Measurements from ENCODE around the gene ATG7. TPM values are rescaled to one million over a fixed set of nuclear protein-coding genes. Genes with fewer than 3 reads are reported as not detected.

ATG7 gene
- polyA plus RNA-seq, 1 donor = 16.6 TPM

- Histone ChIP-seq H3K27ac (ENCODE audit: low read length) (no peak overlapping the region), H3K9me3 (ENCODE audit: control insufficient read depth, low read depth, low read length) (peaks cover 8% of the 10 kb centered on the region), H3K27me3 (ENCODE audit: control insufficient read depth, insufficient read depth, low read length) (no peaks in the 10 kb centered on the region), H3K36me3 (ENCODE audit: control insufficient read depth, insufficient read depth, low read length) (no peaks in the 10 kb centered on the region), H3K4me1 (ENCODE audit: control insufficient read depth, insufficient read depth, low read length) (no peaks in the 10 kb centered on the region), H3K4me3 (ENCODE audit: low read length) (no peak overlapping the region)
- WGBS (ENCODE audit: insufficient coverage, low lambda C conversion rate) = no CpG with 5 or more reads among the region's 14 CpGs
- no peak for DNase-seq
Observed at GRCh38 chr3:11539677-11540076, 267.5 kb downstream of the ATG7 start.

DNA sequence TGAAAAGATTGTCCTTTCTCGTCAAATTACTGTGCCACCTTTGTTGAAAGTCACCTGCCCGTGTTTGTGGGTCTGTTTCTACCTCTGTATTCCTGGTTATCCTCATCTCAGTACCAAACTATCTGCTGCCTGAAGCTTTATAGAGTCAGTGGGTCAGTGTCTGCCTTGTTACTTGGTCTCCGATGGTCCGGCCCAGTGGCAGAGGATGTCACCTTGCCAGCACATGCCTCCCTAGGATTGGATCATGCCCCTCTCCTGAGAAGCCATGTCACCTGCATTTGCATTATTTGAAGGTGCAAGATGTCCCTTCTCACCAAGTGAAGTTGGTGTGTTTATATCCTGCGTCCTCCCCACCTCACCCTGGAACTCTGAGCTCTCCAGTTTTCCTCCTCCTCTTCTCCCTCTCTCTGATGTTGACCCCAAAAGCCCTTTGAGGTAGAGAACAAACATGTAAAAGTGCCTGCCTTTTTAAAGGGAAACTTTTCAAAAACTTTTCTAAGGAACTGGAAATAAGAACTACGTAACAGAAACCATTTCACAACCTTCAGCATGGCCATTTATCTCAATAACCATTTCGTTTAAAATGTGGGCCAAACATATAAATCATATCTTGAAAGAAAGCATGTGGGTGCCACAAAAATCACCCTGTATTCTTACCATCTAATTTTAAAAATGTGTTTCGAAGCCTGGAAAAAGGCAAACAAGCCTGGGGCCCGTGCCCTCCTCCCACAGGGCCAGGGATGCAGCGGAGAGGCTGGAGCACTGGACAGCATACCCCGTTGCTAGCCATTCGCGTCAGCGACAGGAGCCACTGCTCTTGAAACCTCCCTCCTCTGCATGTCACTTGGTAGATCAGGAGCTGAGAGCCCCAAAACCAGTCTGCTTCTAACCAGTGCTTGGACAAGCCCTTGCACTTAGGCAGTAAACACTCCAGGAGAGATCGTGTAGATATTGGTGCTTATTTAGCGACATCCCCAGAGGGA lies 269.4 kb downstream of the ATG7 start:
- 71% methylated on average over 4 of the region's 16 CpGs for WGBS (ENCODE audit: insufficient coverage, low lambda C conversion rate)
- no peaks in the 10 kb centered on the region for H3K27me3 ChIP-seq (ENCODE audit: control insufficient read depth, insufficient read depth, low read length)
- peaks cover 8% of the 10 kb centered on the region for H3K9me3 ChIP-seq (ENCODE audit: control insufficient read depth, low read depth, low read length)
- H3K4me3 ChIP-seq (ENCODE audit: low read length) = no peak overlapping the region
- H3K4me1 ChIP-seq (ENCODE audit: control insufficient read depth, insufficient read depth, low read length) = no peaks in the 10 kb centered on the region
- no peaks in the 10 kb centered on the region for H3K36me3 ChIP-seq (ENCODE audit: control insufficient read depth, insufficient read depth, low read length)
- no peak overlapping the region for H3K27ac ChIP-seq (ENCODE audit: low read length)
- no peak for DNase-seq

GRCh38 chr3:11542551-11542950 lies 270.4 kb downstream of the ATG7 start:
- Histone ChIP-seq H3K4me3 (ENCODE audit: low read length) (no peak overlapping the region), H3K9me3 (ENCODE audit: control insufficient read depth, low read depth, low read length) (peaks cover 8% of the 10 kb centered on the region), H3K27me3 (ENCODE audit: control insufficient read depth, insufficient read depth, low read length) (no peaks in the 10 kb centered on the region), H3K27ac (ENCODE audit: low read length) (no peak overlapping the region), H3K36me3 (ENCODE audit: control insufficient read depth, insufficient read depth, low read length) (no peaks in the 10 kb centered on the region), H3K4me1 (ENCODE audit: control insufficient read depth, insufficient read depth, low read length) (no peaks in the 10 kb centered on the region)
- WGBS (ENCODE audit: insufficient coverage, low lambda C conversion rate) = no CpG with 5 or more reads among the region's 7 CpGs
- no peak for DNase-seq

DNA sequence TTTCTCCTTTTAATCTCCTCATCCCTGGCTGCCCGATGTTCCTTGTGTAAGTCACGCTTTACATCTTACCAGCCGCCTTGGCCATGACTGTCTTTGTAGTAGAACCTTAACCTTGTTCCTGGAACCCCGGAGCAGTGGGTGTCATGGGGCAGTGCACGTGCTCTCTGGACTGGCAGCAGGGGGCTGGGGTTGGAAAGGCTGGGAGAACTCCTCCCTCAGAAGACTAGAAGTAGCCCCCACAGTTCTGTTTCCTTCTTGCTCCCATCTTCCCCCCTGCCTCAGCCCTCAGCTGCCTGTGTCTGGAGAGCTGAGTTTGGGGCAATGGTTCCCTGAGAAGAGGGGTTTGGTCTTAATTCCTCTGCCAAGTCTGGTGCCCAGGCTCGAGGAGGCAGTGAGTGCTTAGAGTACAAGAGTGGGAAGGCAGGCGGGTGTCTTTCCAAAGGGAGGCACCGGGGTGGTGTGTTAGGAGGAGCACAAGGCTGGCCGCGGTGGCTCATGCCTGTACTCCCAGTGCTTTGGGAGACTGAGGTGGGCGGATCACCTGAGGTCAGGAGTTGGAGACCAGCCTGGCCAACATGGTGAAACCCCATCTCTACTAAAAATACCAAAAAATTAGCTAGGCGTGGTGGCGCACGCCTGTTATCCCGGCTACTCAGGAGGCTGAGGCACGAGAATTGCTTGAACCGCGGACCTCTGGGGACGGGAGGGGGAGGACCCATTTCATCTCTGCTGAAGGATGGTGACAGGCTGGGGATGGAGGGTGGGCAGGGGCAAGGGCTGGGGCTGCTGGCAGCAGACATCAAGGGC lies 271.1 kb downstream of the ATG7 start:
- no peaks in the 10 kb centered on the region for H3K36me3 ChIP-seq (ENCODE audit: control insufficient read depth, insufficient read depth, low read length)

DNA sequence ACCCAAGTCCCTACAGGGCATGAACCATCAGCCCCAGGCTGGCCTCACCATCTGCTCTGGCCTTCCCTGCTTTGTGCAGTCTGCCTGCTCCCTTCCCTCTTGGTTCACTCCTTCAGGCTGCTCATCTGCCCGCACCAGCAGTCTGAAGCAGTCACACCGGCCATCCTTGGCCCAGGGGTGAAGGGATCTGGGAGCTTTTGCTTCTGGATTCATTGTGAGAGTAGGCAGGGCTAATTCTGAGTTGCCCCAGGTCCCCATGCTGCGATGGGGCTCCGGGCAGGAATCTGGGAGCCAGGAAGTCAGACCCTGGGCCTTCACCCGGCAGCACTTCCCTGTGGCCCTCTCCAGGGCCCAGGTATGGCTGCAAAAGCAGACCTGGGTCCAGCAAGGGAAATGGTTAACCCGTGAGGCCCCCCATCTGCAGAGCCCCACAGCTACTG lies 271.8 kb downstream of the ATG7 start:
- Histone ChIP-seq H3K4me3 (ENCODE audit: low read length) (no peak overlapping the region), H3K36me3 (ENCODE audit: control insufficient read depth, insufficient read depth, low read length) (no peaks in the 10 kb centered on the region), H3K9me3 (ENCODE audit: control insufficient read depth, low read depth, low read length) (peaks cover 8% of the 10 kb centered on the region), H3K27me3 (ENCODE audit: control insufficient read depth, insufficient read depth, low read length) (no peaks in the 10 kb centered on the region), H3K27ac (ENCODE audit: low read length) (no peak overlapping the region), H3K4me1 (ENCODE audit: control insufficient read depth, insufficient read depth, low read length) (no peaks in the 10 kb centered on the region)
- no peak for DNase-seq
- WGBS (ENCODE audit: insufficient coverage, low lambda C conversion rate) = no CpG with 5 or more reads among the region's 6 CpGs

More for the DNA sequence above, 271.1 kb downstream of the ATG7 start:
- 100% methylated on average over 1 of the region's 19 CpGs for WGBS (ENCODE audit: insufficient coverage, low lambda C conversion rate)
- H3K27ac ChIP-seq (ENCODE audit: low read length) = no peak overlapping the region
- H3K9me3 ChIP-seq (ENCODE audit: control insufficient read depth, low read depth, low read length) = peaks cover 8% of the 10 kb centered on the region
- H3K27me3 ChIP-seq (ENCODE audit: control insufficient read depth, insufficient read depth, low read length) = no peaks in the 10 kb centered on the region
- H3K4me3 ChIP-seq (ENCODE audit: low read length) = no peak overlapping the region
- no peaks in the 10 kb centered on the region for H3K4me1 ChIP-seq (ENCODE audit: control insufficient read depth, insufficient read depth, low read length)
- no peak for DNase-seq

GRCh38 chr3:11544412-11545181 lies 272.4 kb downstream of the ATG7 start:
- DNase-seq = no peak
- no CpG with 5 or more reads among the region's 17 CpGs for WGBS (ENCODE audit: insufficient coverage, low lambda C conversion rate)

GRCh38 chr3:11545186-11545851 lies 273.1 kb downstream of the ATG7 start:
- WGBS (ENCODE audit: insufficient coverage, low lambda C conversion rate) = 100% methylated on average over 1 of the region's 16 CpGs
- Histone ChIP-seq H3K4me1 (ENCODE audit: control insufficient read depth, insufficient read depth, low read length) (no peaks in the 10 kb centered on the region), H3K27me3 (ENCODE audit: control insufficient read depth, insufficient read depth, low read length) (no peaks in the 10 kb centered on the region), H3K9me3 (ENCODE audit: control insufficient read depth, low read depth, low read length) (peaks cover 8% of the 10 kb centered on the region), H3K27ac (ENCODE audit: low read length) (no peak overlapping the region), H3K36me3 (ENCODE audit: control insufficient read depth, insufficient read depth, low read length) (no peaks in the 10 kb centered on the region), H3K4me3 (ENCODE audit: low read length) (no peak overlapping the region)
- DNase-seq = no peak

More at GRCh38 chr3:11544412-11545181, 272.4 kb downstream of the ATG7 start:
- Histone ChIP-seq H3K36me3 (ENCODE audit: control insufficient read depth, insufficient read depth, low read length) (no peaks in the 10 kb centered on the region), H3K27me3 (ENCODE audit: control insufficient read depth, insufficient read depth, low read length) (no peaks in the 10 kb centered on the region), H3K4me3 (ENCODE audit: low read length) (no peak overlapping the region), H3K9me3 (ENCODE audit: control insufficient read depth, low read depth, low read length) (peaks cover 8% of the 10 kb centered on the region), H3K27ac (ENCODE audit: low read length) (no peak overlapping the region), H3K4me1 (ENCODE audit: control insufficient read depth, insufficient read depth, low read length) (no peaks in the 10 kb centered on the region)

- no peak overlapping the region for H3K4me3 ChIP-seq (ENCODE audit: low read length)
- peaks cover 8% of the 10 kb centered on the region for H3K9me3 ChIP-seq (ENCODE audit: control insufficient read depth, low read depth, low read length)
- H3K36me3 ChIP-seq (ENCODE audit: control insufficient read depth, insufficient read depth, low read length) = no peaks in the 10 kb centered on the region
- H3K27ac ChIP-seq (ENCODE audit: low read length) = no peak overlapping the region
- no CpG with 5 or more reads among the region's 9 CpGs for WGBS (ENCODE audit: insufficient coverage, low lambda C conversion rate)
- no peak for DNase-seq
- H3K27me3 ChIP-seq (ENCODE audit: control insufficient read depth, insufficient read depth, low read length) = no peaks in the 10 kb centered on the region
- H3K4me1 ChIP-seq (ENCODE audit: control insufficient read depth, insufficient read depth, low read length) = no peaks in the 10 kb centered on the region
Observed at GRCh38 chr3:11546657-11547302, 274.6 kb downstream of the ATG7 start.

- Histone ChIP-seq H3K27ac (ENCODE audit: low read length) (no peak overlapping the region), H3K9me3 (ENCODE audit: control insufficient read depth, low read depth, low read length) (peaks cover 8% of the 10 kb centered on the region), H3K36me3 (ENCODE audit: control insufficient read depth, insufficient read depth, low read length) (no peaks in the 10 kb centered on the region), H3K4me1 (ENCODE audit: control insufficient read depth, insufficient read depth, low read length) (no peaks in the 10 kb centered on the region), H3K27me3 (ENCODE audit: control insufficient read depth, insufficient read depth, low read length) (no peaks in the 10 kb centered on the region), H3K4me3 (ENCODE audit: low read length) (no peak overlapping the region)
- DNase-seq = no peak
- no CpG with 5 or more reads among the region's 2 CpGs for WGBS (ENCODE audit: insufficient coverage, low lambda C conversion rate)
Observed at GRCh38 chr3:11547498-11547897, 275.3 kb downstream of the ATG7 start.

All from large intestine (tissue), 3 donors.